ENCODE results near the gene GET4. TPM values are rescaled to one million over a fixed set of nuclear protein-coding genes. Genes with fewer than 3 reads are reported as not detected.

The GET4 gene
- total and polyA plus RNA-seq, 2 of the 4 experiments (the other 2 are of a cell fraction) = 11.3 to 30.9 TPM

- POLR2A ChIA-PET (ENCODE audit: unreplicated experiment) = no interaction called here
- Histone ChIP-seq H2BK20ac (ENCODE audit: low read depth, low read length) (no peak overlapping the region), H3K27me3 (ENCODE audit: control insufficient read depth, insufficient read depth, low read length) (no peaks in the 10 kb centered on the region), H3K36me3 (ENCODE audit: control insufficient read depth, insufficient read depth, low read length) (peaks cover 69% of the 10 kb centered on the region), H2AK9ac (replicated peaks; ENCODE audit: low read depth, low read length, poor library complexity) (no peak overlapping the region), H3K4me2 (ENCODE audit: low read depth, low read length) (no peak overlapping the region), H2BK120ac (ENCODE audit: low read depth, low read length) (no peak overlapping the region), H3K18ac (ENCODE audit: low read depth, low read length) (no peak overlapping the region), H4K8ac (ENCODE audit: low read depth in 2 of 2, low read length in 2 of 2) (no peak overlapping the region), H3K9me3 (ENCODE audit: control insufficient read depth, insufficient read depth, low read length) (no peaks in the 10 kb centered on the region), H2AFZ (replicated peaks; ENCODE audit: low read length, poor library complexity) (no peak overlapping the region), H2BK5ac (ENCODE audit: low read depth, low read length, poor library complexity, severe bottlenecking) (no peak overlapping the region), H3K23ac (ENCODE audit: low read depth, low read length) (no peak overlapping the region), H3K9ac (ENCODE audit: low read depth, low read length) (no peak overlapping the region), H2AK5ac (ENCODE audit: low read depth, low read length) (no peak overlapping the region), H3K4ac (ENCODE audit: low read depth, low read length) (no peak overlapping the region), H4K20me1 (ENCODE audit: insufficient read depth, low read length) (no peaks in the 10 kb centered on the region; the same call in 1 of the 2 replicates), H3K4me1 (ENCODE audit: control insufficient read depth, insufficient read depth, low read length) (no peaks in the 10 kb centered on the region), H3K9me1 (ENCODE audit: insufficient read depth, low read length) (peaks cover 5% of the 10 kb centered on the region; the same call in 1 of the 2 replicates), H3K14ac (replicated peaks; ENCODE audit: low read depth, low read length) (no peak overlapping the region), H3K79me1 (ENCODE audit: low read depth in 1 of 2, low read length in 2 of 2) (peaks cover 5 to 20% of the 10 kb centered on the region in 2 experiments; a peak in 3 of 4 replicates), H3K56ac (ENCODE audit: extremely low read depth, insufficient read depth, low read length) (no peak overlapping the region), H3K27ac (ENCODE audit: insufficient read depth, low read length) (no peak overlapping the region), H2BK15ac (ENCODE audit: low read depth, low read length) (no peak overlapping the region), H3K4me3 (ENCODE audit: insufficient read depth, low read depth, low read length) (no peak overlapping the region), H4K5ac (ENCODE audit: low read depth, low read length) (no peak overlapping the region), H4K91ac (ENCODE audit: insufficient read depth, low read depth, low read length) (no peak overlapping the region)
- no peak for ATAC-seq (ENCODE audit: low read depth)
- CTCF ChIA-PET = interaction anchor here (0.7 kb wide), 1 partner anchor 12 kb away, joined by 4 read pairs; no protein-coding TSS in a partner anchor
- 93% methylated on average over 2 of the region's 9 CpGs; no CpG with 5 or more reads in 1 of the 2 experiments for WGBS, 2 experiments (ENCODE audit: extremely low coverage in 2 of 2, insufficient read length in 1 of 2)
- BruUV-seq (replicated peaks) = no TSS peak
- in situ Hi-C loops (cut with MboI; ENCODE audit: low sequenced_read_pairs) (no loop called here), dilution Hi-C loops (cut with HindIII; ENCODE audit: low sequenced_read_pairs, unreplicated experiment) (no loop called here), intact Hi-C loops (cut with micrococcal nuclease) (no loop called here)
- TF ChIP-seq SMC3 (IDR thresholded peaks at IDR 0.05; ENCODE audit: low read depth, low read length) (no peak), MAFK (IDR thresholded peaks at IDR 0.05; ENCODE audit: low read depth, low read length) (no peak), BHLHE40 (IDR thresholded peaks at IDR 0.05; ENCODE audit: low read depth, low read length) (no peak), RCOR1 (IDR thresholded peaks at IDR 0.05; ENCODE audit: insufficient replicate concordance, low read length) (no peak), RAD21 (IDR thresholded peaks at IDR 0.05; ENCODE audit: low read length) (no peak), MXI1 (IDR thresholded peaks at IDR 0.05; ENCODE audit: borderline replicate concordance, low read depth, low read length) (no peak), NFE2L2 (IDR thresholded peaks at IDR 0.05; ENCODE audit: low read depth, low read length) (no peak), CEBPB (IDR thresholded peaks at IDR 0.05; ENCODE audit: low read depth, low read length) (no peak), RFX5 (IDR thresholded peaks at IDR 0.05; ENCODE audit: low read depth, low read length) (no peak), POLR2A (IDR thresholded peaks at IDR 0.05; ENCODE audit: low read depth, low read length) (no peak), ELK1 (IDR thresholded peaks at IDR 0.05; ENCODE audit: borderline replicate concordance, low read depth, low read length) (no peak), FOS (IDR thresholded peaks at IDR 0.05; ENCODE audit: low read depth, low read length) (no peak), MAZ (IDR thresholded peaks at IDR 0.05; ENCODE audit: borderline replicate concordance, low read depth, low read length) (no peak), CTCF (conservative IDR thresholded peaks at IDR 0.05; ENCODE audit: low read depth, low read length) (no peak), CHD1 (IDR thresholded peaks at IDR 0.05; ENCODE audit: low read depth, low read length) (no peak)
- TF ChIP-seq, protein P1, sequence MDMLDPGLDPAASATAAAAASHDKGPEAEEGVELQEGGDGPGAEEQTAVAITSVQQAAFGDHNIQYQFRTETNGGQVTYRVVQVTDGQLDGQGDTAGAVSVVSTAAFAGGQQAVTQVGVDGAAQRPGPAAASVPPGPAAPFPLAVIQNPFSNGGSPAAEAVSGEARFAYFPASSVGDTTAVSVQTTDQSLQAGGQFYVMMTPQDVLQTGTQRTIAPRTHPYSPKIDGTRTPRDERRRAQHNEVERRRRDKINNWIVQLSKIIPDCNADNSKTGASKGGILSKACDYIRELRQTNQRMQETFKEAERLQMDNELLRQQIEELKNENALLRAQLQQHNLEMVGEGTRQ (IDR thresholded peaks at IDR 0.05; ENCODE audit: low read depth, low read length) = no peak
- DNase-seq = no peak
Observed at GRCh38 chr7:861222-861621, 15.1 kb upstream of the GET4 start.

All from IMR-90 (cell line).